HT1080 (cell line): Measurements from ENCODE around the gene TACR2. TPM values are rescaled to one million over a fixed set of nuclear protein-coding genes. Genes with fewer than 3 reads are reported as not detected.
A peak's percentile ranks its signal among the peaks of the same experiment; 100 is the strongest.

Experiments used
- DNase-seq: peaks from one replicate; pipeline ENCODE4 v3.0.0-alpha.2; 2015; ENCODE audit warnings: low read depth
- polyA plus RNA-seq, 2 experiments: library from polyadenylated mRNA; depleted of rRNA; stranded (reverse); fragments of >200 nt; gene quantifications; 2 replicates each; pipeline ENCODE4 v1.2.3, GENCODE V29; 2015
- total RNA-seq: library from RNA; depleted of rRNA; stranded (reverse); fragments of >200 nt; shearing (Covaris generic); gene quantifications from 2 replicates; pipeline ENCODE4 v1.2.3, GENCODE V29; 2014; rRNA removed

The TACR2 gene
- total RNA-seq = not detected in 2 replicates
- polyA plus RNA-seq (2015; cell fraction: cytosol; rRNA removed) = not detected in 2 replicates
- not detected in 2 replicates for polyA plus RNA-seq (2015; cell fraction: nucleus; rRNA removed)

DNA sequence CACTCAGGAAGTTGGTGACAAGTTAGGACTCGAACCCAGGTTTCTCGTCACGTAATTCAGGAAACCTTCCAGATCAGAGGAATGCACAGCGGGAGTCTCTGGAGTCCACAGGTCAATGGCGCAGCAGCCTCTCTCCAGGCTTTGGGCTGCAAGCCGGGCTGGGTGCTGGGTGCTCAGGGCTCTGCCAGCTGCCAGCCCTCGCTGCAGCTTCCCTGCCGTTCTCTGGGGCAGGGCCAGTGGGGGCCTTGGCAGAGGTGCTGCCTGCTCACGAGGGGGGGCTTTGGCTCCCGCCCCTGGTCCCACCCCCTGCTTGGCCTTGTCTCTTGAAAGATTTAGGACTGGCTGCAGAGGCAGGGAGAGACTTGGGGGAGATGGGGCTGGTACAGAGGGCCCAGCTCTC, at the start of gene TACR2:
TACR2 (minus strand) TSS at position 224 of the 400 bp plus-strand sequence. CDS start 595 bp downstream, outside the sequence.
- no peak for DNase-seq

DNA sequence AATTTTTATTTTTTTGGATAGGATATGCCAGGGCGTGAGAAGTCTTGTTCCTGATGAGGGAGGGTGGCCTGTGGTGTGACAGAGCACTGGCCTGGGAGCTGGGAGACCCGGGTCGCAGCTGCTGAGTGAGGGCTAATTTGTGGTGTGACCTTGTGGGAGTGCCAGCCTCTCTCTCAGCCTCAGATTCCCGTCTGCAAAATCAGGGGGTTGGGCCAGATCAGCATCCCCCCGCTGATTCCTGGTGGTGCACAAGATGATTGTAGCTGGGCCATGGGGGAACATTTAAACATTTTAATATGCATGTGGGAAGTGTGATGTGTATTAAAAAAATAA, 49.4 kb upstream of the TACR2 start:
- no peak for DNase-seq

DNA sequence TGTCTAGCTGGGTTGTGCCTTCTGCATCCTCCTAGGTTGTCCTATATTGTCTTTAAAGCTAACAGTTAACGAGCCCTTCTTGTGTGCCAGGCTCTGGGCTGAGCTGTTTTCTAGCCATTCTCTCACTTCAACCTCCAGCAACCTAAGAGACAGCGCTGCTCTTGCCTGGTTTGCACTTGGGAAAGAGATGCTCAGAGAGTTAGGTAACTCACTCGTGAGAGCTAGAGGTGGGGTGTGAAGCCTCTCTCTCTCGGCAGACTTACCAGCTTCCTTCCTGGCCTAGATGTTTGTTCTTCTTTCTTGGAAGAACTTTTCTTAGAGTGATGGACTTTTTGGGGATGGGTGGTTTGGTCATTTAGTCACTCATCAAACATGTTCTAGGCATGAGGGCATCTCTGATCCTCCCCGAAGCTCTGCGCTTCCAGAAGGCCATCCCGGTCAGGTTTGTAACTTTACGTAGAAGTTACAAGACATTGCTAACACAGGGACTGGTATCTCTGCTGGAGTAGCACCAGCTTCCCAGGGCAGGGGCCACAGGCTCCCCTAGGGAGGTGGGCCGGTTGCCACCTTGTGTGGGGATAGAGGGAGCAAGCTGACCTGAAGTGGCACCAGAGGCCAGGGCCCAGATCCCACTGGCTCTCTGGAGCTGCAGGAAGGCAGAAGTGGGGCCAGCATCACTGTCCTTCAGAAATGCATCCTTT, 48.9 kb upstream of the TACR2 start:
- DNase-seq = no peak

DNA sequence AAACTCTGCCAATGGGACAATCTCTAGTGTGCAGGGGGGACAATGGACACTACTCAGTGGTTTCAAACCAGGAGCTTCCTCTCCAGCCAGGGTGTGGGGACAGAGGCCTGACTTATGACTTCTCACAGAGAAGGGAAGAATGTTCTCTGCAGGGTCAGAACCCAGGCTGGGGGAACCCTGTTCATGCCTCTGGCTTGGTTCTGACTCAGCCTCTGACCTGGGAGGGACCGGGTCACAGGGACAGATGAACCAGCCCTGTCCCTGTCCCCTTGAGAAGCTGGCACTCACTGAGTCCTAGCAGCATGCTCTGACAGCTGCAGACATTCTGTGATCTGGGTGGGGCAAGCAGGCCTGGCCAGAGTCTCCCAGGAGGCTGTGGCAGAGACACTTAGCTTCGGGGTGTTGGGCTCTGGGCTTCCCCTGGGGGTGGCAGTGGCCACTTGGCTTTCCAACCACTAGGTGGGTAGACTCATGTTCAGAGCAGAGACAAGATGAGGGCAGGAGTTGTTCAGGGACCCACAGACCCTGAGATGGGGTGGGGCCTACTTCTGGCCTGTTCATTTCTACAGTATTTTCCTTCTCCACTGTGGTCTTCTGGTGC, 48.2 kb upstream of the TACR2 start:
- no peak for DNase-seq

DNA sequence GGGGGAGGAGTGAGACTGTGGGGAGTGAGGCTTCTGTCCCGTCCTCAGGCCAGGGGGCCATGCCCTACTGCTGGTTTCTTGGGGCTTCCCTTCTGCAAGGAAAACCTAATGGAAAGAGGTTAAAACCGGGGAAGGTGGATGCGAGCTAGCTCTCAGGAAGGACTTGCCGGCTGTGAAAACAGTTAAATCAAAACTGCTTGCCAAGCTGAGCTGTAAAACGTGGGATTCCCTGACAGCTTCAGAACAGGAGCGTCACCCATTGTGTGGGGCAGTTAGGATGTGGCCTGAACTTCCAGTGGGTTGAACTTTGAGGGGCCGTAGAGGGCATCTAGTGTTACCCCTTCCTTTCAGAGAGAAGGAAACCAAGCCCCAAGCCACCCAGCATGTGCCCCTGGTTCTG, 47.7 kb upstream of the TACR2 start:
- DNase-seq = no peak

DNA sequence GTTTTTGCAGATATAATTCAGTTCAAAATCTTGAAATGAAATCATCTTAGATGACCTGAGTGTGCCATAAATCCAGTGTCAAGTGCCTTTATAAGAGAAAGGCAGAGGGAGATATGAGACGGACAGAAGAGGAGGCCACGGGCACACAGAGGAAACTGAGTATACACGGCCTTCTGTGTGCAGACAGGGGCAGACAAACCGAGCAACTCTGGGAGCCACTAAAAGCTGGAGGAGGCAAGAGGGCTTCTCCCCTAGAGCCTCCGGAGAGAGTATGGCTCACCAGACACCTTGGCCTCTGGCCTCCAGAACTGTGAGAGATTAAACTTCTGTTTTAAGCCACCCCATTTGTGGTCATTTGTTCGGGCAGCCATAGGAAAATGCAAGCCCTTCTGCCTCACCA, 47.2 kb upstream of the TACR2 start:
- DNase-seq = no peak

DNA sequence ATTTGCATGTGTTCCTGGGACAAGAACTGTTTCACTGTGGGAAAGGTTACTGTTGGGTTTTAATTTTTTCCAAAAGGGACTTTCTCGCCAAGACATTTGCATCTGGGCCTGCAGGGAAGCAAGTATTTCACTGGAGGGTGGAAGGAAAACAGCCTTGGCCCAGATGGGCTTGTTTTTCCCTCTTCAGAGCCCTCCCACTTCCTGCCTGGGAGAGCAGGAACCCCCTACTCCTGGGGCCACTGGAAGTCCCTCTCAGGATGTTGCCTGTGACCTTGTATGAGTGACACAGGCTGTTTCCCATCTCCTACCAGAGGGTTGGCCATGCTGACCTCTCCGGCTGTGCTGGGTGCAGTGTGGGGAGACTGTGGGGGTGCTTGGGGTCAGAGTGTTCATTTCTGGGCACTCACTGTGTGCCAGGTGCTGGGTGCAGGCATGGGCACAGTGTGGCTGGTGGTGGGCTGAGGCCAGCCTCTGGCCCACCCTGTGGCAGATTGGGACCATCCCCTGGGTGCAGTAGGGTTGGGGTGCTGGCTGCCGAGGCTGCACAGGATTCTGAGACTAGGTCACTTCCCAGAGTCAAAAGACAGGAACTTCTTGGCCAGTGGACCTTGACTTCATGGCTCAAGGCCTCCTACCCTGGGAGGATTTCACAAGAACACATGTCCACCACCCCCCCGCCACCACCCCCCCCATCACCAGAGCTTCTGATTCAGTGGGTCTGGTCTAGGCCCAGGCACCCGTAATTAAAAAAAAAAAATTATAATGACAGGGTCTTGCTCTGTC, 44.7 kb upstream of the TACR2 start:
- DNase-seq = no peak

DNA sequence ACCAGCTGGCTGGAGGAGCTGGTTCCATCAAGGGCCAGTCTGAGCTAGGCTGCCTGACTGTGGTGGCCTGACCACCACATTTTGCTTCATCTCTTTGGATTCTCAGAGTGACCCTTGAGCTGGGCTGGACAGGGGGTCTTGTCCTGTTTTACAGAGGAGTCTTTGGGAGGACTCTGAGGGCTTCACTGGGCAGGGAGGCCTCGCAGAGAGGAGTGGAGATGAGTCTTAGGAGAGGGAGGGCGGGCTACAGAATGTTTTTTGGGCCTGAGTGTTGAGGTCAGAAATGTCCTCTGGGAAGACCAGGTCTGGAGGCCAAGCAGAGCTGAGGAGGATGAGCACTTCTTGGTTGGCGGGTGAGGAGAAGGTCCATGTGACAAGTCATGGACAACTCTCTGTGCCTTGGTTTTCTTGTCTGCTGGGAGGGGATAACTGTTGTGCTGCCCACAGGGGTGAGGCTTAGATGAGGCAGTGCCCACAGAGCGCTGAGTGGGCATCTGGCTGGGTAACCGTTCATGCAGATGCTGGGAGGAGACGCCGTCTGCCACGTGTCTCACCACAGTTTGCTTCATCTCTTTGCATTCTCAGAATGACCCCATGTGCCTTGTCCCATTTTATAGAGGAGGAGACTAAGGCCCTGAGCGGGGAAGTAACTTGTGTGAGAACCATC, 44.0 kb upstream of the TACR2 start:
- no peak for DNase-seq

DNA sequence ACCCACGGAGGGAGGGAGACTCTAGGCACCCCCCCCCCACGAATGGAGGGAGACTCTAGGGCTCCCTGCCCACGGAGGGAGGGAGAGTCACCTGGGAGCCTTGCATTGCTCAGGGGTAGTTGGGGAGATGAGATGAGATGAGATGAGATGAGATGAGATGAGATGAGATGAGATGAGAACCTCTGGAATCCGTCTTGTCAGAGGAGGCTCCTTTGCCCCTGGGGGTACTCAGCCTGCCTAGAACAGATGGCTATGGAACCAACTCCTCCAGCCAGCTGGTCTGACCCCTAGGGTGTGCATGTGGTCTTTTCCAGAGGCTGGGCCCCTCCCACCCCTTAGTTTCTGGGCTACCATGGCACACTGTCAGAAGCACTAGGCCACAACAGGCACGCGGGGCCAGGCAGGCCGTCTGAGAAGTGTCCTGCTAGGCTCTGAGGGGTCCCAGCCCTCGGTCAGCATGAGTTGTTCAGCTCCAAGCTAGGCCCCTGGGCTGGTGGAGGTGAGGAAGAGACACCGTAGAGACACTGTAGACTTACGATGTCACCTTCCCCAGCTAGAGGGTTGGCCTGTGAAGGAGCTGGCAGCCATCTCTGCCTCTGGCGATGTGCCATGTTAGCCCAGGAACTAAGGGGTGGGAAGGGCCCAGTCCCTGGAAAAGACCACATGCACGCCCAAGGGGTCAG, 43.3 kb upstream of the TACR2 start:
- DNase-seq = no peak

DNA sequence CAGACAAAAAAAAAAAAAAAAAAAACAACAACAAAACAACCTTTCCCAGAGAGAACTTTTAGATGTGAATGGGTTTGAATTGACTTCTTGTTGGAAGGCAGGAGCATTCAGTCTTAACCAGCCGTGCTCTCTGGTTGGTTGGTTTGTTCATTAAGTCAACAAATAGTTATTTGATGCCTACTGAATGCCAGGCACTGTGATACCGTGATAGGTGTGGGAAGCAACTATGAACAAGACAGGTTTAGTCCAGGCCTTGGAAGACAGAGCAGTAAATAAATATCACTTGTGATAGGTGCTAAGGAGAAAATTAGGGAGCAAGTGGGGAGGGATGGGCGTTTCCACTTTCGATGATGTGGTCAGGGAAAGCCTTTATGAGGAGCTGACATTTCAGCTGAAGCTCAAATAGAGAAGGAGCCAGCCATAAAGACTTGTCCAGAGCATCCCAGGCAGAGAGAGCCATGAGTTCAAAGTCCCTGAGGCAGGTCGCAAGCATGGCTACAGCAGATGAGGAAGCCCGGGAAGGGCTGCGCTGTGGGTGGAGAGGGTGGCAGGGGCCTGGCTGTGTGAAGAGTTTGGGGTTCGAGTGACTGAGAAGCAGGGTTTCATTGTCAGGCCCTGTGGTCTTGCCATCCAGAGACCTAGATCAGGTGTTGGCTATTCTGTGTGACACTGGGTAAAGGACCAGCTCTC, 42.5 kb upstream of the TACR2 start:
- no peak for DNase-seq

DNA sequence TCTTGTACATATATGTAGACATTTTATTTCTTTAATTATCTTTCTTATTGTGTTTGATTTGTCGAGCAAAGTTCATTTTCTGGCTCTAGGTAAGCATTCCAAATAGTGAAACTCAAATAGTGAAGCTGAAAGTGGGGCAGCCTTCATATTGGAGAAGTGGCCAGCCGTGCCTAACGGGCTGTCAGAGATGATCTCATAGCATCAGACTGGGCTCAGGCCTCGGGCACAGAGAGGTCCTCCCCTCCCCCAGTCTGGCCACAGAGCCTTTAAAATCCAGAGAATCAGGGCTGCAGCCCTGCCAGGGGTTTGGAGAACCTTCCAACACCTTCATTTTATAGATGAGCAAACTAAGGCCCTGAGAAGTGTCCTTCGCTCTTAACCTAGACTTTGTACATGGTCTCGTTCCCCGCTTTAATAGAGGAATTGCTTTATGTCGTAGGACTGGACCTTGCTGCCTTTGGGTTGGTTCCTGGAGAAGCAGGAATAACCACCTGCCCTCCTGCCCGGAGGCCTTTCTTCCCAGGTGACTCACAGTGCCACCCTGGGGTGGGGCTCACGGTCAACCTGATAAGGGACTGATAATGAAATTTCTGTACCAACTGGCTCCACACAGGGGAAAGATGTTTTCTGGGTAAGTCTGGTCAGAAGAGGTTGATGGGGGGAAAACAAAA, 41.8 kb upstream of the TACR2 start:
- no peak for DNase-seq

DNA sequence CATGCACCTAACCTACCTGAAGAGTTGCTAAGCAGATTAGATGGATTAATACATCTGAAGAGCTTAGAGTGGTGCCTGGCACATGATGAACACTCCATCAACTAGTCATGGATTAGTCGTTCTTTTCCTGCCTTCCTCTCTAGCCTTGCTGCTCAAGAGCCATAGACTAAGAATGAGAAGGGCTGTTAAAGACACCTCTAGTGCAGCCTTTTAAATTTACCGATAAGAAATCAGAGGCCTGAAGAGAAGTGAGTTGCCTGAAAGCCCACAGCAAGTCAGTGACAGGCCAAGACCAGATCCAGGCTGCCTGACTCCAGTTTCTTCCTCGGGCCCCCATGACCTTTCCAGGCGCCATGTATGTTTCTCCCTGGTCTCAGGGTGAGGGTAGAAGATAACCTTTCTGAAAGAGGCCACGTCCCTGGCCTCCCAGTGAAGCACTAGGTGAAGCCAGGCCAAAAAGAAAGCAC, 41.1 kb upstream of the TACR2 start:
- DNase-seq = peak; percentile 57

DNA sequence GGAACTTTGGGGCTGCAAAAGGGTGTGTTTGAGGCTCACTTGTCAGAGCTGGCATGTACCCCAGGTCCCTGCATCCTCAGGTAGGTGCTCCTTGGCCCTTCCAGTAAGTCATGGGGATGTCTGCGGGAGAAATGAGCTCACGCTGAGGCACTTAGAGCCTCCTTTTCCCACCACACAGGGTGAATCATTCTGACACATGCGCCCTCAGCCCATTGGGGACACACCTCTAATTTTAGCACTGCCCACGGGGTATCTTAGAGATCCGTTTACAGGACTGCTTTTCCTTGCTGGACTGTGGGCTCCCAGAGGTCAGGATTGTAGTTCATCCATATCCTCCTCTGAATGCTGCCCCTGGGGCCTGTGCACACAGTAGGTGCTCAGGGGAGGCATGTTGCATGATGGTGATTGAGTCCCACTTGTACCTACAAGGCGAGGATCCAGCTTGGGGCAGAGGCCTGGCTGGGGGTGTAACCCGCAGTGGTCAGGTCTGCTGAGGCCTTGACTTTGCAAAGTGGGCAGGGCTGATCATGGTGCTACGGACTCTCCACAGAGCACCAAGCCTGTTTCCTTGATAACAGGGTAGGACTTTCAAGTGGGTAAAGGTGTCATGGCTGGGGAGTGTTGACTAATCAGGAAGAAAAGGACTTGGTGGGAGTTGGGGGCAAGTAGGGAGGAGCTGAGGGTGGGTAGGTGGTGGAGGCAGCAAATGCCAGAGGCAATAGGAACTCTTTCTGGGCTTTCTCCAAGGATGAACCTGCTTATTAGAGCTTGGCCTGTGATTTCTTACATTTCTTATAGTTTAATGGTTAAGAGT, 40.4 kb upstream of the TACR2 start:
- DNase-seq = peak; percentile 86

DNA sequence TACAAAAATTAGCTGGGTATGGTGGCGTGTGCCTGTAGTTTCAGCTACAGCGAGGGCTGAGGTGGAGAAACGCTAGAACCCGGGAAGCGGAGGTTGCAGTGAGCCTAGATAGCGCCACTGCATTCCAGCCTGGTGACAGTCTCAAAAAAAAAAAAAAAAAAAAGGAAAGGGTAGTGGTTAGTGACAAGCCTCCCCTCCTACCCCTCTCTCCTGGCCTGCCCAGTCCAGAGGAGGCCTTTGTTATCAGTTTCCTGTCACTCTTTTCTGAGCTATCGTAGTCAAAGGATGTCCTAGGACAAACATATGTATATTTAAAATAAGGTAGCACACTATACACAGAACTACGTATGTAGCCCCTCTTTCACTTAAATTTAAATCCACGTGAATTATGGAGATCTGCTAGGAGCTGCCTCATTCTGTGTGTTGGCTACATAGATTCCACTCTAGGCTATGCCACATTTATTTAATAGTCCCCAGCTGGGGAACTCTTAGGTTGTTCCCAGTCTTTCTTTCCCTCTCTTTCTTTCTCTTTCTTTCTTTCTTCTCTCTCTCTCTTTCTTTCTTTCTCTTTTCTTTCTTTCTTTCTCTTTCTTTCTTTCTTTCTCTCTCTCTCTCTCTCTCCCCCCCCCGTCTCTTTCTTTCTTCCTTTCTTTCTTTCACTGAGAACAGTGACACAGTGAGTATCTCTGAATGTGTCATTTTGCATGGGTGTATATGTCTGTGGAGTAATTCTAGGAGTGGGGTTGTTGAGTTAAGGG, 38.5 kb upstream of the TACR2 start:
- no peak for DNase-seq

DNA sequence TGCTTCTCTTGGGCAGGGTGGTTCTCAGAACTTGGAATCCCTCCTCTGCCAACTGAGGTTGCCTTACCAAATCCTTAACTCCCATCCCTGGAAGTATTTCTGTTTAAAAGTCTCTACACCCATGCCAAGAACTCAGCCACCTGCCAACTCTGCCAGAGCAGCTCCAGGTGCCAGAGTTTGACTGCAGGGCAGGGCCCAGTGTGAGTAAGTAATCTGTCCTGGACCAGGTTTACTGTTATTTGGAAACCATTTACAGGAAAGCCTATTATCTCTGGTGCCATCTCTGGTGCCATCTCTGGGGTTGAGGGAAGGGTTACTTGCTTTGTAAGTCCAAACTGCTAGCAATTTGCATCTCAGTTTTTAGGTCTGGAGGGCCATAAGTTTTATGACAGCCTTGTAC, 37.1 kb upstream of the TACR2 start:
- no peak for DNase-seq

DNA sequence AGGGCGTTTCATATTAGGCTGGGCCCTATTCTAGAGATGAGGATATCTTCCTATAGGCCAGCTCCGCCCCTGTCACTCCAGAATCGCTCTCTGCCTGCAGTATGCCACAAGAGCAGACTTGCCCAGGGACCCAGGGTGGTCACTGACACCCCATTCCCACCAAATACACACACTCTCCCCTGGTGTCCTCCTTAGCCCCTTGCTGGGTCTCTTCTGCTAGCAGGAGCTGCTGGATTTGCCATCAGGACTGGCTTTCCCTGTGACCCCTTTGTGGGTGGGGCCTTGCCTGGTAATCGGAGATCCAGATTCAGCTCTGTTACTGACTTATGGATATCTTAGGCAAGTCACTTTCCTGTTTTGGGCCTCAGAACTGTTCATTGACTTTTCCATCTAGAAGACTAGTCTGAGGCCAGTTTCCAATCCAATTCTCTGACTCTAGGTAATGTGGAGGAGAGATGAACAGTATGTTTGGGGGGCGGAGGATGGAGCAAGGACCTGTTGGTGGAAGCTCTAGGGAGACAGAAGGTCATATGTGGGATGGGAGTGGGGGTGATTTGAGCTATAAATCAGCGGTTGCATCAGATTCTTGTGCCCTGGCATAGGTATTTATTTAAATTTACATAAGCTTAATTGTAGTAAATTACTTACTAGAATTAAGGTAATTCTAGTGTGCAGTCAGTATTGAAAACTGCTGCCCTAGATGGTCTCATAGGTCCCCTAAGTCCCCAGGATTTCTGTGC, 36.1 kb upstream of the TACR2 start:
- DNase-seq = no peak

DNA sequence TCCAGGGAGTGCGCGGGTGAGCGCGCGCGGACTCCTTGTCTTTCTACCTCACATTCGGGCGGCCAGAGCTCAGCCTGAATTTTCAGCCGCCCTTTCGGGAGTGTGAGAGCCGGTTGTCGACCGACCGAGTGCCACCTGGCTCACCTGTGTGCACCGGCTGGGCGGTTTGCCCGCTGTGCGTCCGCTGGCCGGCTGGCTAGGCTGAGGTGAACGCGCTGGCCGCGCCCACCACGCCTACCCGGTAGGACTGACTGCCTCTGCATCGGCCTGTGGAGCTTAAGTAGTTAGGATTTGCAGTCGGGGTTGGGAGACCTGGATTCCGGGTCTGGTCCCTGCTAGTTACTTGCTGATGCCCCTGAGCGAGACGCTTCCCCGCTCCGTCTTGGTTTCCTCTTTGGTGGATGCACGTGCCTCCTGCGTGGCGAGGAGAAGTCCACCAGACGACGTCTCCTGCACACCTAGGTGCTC, 35.1 kb upstream of the TACR2 start:
- no peak for DNase-seq
